22Rv1 (cell line): ENCODE results near the gene HDGFL2.
"Not testable (repeated sequence)": the region's sequence is repeated elsewhere in the genome, so short reads cannot be mapped to it uniquely, and the experiment has no call there.

Experiments
- H3K27ac ChIP-seq: fragments of 450-650 bp; 2 replicates; pipeline ENCODE4 v1.5.1; 2017
- ZFX ChIP-seq: fragments of 450-650 bp; IDR thresholded peaks from 2 replicates; pipeline ENCODE4 v1.6.1; 2017; ENCODE audit warnings: antibody characterized with exemption, borderline replicate concordance
- TF ChIP-seq, protein P1 (sequence below): fragments of 450-650 bp; IDR thresholded peaks from 2 replicates; pipeline ENCODE4 v1.5.1; 2017; ENCODE audit warnings: mild to moderate bottlenecking

The HDGFL2 gene

DNA sequence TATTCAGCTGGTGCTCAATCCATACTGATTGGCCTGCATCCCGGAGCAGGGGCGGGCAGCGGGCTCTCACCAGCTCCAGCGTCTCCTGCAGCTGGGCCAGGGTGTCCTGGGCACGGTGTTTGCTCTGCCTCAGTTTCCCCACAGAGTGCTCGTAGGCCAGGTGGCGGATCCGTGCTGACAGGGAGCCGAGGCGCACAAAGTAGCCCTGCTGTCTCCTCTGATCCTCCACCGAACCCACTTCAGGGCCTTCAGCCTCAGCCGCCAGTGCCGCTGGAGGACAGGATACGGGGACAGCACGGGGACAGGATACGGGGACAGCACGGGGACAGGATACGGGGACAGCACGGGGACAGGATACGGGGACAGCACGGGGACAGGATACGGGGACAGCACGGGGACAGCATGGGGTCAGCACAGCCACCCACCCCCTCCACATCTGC, 53.5 kb downstream of the HDGFL2 start:
- H3K27ac ChIP-seq: no peak overlapping the region
- TF ChIP-seq, protein P1, sequence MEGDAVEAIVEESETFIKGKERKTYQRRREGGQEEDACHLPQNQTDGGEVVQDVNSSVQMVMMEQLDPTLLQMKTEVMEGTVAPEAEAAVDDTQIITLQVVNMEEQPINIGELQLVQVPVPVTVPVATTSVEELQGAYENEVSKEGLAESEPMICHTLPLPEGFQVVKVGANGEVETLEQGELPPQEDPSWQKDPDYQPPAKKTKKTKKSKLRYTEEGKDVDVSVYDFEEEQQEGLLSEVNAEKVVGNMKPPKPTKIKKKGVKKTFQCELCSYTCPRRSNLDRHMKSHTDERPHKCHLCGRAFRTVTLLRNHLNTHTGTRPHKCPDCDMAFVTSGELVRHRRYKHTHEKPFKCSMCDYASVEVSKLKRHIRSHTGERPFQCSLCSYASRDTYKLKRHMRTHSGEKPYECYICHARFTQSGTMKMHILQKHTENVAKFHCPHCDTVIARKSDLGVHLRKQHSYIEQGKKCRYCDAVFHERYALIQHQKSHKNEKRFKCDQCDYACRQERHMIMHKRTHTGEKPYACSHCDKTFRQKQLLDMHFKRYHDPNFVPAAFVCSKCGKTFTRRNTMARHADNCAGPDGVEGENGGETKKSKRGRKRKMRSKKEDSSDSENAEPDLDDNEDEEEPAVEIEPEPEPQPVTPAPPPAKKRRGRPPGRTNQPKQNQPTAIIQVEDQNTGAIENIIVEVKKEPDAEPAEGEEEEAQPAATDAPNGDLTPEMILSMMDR: no peak
- no peak for TF ChIP-seq ZFX

DNA sequence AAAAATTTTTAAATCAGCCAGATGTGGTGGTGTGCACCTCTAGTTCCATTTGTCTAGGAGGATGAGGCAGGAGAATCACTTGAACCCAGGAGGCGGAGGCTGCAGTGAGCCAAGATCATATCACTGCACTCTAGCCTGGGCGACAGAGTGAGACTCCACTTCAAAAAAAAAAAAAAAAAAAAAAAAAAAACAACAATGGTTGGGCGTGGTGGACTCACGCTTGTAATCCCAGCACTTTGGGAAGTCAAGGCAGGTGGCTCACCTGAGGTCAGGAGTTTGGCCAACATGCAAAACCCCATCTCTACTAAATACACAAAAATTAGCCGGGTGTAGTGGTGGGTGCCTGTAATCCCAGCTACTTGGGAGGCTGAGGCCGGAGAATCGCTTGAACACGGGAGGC, 55.3 kb downstream of the HDGFL2 start:
- H3K27ac ChIP-seq: not testable (repeated sequence)

DNA sequence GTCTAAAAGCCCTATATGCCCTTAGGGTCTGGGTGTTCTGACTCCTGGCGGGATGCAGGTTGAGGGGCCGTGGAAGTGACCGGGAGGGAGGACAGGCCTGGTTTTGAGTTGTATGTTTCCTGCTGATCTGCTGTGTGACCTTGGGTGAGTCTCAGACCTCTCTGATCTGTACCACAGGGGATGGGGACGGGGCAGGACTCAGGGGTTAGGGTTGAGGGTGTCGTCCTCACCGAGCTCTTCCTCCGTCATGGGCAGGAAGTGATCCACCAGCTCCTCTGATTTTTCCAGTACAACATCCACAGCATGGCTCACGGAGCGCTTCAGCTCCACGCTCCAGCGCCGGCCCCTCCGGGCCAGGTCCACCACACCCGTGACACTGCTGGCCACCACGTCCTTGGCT, 56.7 kb downstream of the HDGFL2 start:
- no peak overlapping the region for H3K27ac ChIP-seq
- TF ChIP-seq, protein P1: no peak
- no peak for TF ChIP-seq ZFX

DNA sequence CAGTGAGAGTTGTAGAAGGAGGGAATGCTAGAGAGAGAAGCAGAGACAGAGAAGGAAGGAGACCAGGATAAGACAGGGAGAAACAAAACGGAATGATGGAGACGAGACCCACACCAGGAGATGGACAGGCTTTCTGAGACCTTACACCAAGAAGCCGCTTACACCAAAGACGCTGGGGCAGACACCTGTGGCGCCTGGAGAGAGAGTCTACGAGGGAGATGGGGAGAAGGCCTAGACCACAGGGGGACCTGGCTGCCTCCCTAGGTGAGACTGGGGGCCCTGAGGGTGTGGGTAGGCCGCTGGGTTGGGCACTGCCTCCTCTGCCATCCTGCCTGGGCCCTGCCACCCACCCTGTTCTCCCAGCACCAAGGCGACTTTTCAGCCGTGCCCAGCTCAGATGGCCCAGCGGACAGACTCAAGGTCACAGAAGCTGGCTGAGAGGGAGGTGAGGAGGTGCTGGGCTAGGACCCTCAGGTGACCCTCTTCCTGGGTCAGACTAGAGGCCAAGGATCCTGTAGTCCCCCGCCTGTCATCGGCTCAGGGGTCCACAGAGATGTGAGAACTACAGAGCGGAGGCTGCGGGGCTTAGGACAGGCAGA, 57.9 kb downstream of the HDGFL2 start:
- TF ChIP-seq, protein P1: no peak
- TF ChIP-seq ZFX: no peak

DNA sequence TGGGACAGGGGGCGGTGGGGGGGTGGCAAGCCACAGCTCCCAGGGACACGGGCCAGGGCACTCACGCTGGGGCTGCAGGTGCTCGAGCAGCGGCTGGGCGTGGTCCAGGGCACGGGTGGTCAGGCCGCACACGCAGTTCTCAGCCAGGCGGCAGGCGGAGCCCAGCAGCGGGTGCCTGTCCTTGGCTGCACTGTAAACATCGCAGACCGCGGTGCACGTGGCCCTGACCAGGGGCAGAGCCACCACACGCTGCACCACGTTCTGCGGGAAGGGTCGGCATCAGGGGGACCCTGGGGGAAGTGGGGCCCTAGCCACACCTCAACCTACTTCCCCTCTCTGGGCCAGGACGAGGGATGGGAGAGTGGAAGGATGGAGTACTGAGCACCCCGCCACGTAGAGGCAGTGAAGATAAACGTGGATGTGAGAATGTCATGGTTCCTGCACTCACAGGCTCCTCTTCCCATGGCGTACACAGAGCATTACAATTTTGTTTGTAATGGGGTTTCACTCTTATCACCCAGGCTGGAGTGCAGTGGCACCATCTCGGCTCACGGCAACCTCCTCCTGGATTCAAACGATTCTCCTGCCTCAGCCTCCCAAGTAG, 59.6 kb downstream of the HDGFL2 start:
- no peak overlapping the region for H3K27ac ChIP-seq
- no peak for TF ChIP-seq ZFX
- TF ChIP-seq, protein P1: no peak

More for the DNA sequence above, 57.9 kb downstream of the HDGFL2 start:
- no peak overlapping the region for H3K27ac ChIP-seq

DNA sequence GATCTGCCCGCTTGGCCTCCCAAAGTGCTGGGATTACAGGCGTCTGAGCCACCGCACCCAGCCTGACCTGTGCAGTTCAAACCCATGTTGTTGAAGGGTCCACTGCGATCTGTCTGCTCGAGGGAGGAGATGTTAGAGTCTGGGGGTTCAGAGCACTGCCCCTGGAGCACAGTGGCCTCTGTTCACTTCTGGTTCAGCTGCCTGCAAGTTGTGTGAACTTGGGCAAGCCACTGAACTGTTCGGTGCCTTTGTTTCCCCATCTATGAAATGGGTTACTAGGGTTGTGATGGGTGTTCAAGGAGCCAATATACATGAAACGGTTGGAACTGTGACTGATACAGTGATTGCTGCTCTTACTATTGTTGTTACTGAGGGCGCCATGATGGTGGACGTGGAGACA, 61.2 kb downstream of the HDGFL2 start:
- TF ChIP-seq ZFX: no peak
- TF ChIP-seq, protein P1: no peak
- H3K27ac ChIP-seq: no peak overlapping the region

DNA sequence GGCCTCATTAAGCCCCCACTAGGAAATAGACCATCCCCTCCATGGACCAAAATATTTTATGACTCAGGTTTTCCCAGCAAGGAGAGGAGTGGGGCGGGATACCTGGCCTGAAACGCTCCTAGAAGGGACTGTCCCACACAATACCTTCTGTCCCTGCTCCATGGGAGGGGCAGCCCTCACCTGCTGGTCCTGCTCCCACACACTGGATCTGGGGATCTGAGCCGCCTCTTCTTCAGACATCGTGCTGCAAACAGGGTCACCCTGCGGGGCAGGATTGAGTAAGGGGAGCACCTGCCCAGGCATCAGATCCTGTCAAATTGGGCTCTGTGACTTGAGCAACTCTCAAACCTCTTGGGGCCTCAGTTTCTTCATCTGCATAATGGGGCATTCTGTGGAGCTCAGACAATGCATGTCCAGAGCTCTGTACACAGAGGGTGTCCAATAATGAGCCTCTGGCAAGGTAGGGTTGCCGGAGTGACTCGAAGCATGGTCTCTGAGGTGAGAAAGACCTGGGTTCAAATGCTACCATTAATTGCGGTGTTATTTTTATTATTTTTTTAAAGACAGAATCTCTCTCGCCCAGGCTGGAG, 61.8 kb downstream of the HDGFL2 start:
- no peak for TF ChIP-seq ZFX
- TF ChIP-seq, protein P1: no peak
- H3K27ac ChIP-seq: no peak overlapping the region
